BLaER1 (cell line): ENCODE results near the gene CRADD.

Experiments
- H3K27ac ChIP-seq: shearing (Covaris generic); formaldehyde crosslinking; 2 replicates; pipeline ENCODE4 v1.8.1; 2022
- H3K27me3 ChIP-seq: shearing (Covaris generic); formaldehyde crosslinking; 2 replicates; pipeline ENCODE4 v1.8.1; 2022
- H3K36me3 ChIP-seq: shearing (Covaris generic); formaldehyde crosslinking; 2 replicates; pipeline ENCODE4 v1.8.1; 2022
- H3K4me1 ChIP-seq: shearing (Covaris generic); formaldehyde crosslinking; 2 replicates; pipeline ENCODE4 v1.8.1; 2022
- H3K4me2 ChIP-seq: shearing (Covaris generic); formaldehyde crosslinking; 2 replicates; pipeline ENCODE4 v1.8.1; 2022
- H3K4me3 ChIP-seq: shearing (Covaris generic); formaldehyde crosslinking; 2 replicates; pipeline ENCODE4 v1.8.1; 2022
- H3K9ac ChIP-seq: shearing (Covaris generic); formaldehyde crosslinking; 2 replicates; pipeline ENCODE4 v1.8.1; 2022
- H3K9me3 ChIP-seq: shearing (Covaris generic); formaldehyde crosslinking; 2 replicates; pipeline ENCODE4 v1.8.1; 2022
- H4K20me1 ChIP-seq: shearing (Covaris generic); formaldehyde crosslinking; 2 replicates; pipeline ENCODE4 v1.8.1; 2022
- Cebpa-rat ChIP-seq: shearing (Covaris generic); IDR thresholded peaks from 2 replicates; pipeline ENCODE4 v1.8.1; 2022

CRADD gene

DNA sequence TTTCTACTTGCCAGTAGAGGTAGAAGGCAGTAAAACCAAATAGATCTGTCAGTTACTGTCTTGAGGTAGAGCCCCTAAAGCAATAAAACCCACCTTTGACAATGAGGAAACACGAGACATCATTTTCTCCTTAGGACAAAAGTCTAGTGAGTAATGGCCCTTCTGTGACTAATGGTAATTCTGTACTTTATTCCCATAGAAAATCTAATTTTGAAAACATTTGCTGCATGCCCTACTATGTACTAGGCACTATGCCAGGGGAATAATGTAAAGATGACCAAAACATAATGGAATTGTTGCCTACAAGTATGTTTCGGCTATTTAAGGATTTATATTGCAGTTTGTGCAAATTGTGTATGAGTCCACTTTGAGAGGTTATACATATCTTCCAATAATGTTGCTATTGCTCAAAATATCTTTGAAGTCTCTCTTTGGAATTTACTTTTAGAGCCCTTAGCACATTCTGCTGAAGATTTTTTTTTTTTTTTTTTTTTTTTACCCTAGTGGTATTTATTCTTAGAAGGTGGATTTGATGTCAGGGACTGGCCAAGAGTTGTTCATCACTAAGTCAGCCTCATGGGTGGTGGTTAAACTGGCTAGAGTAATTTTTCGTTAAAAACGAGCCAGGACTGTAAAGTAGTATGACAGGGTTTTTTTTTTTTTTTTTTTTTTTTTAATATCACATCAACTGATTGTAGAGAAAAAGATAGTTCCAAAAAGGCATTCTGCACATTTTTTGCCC, 109.7 kb downstream of the CRADD start:
- H3K4me3 ChIP-seq, result no peak overlapping the region
- peaks cover 37% of the 10 kb centered on the region for H3K4me1 ChIP-seq
- H4K20me1 ChIP-seq, result no peaks in the 10 kb centered on the region
- H3K9ac ChIP-seq, result no peak overlapping the region
- no peak for TF ChIP-seq Cebpa-rat
- H3K27ac ChIP-seq, result no peak overlapping the region
- H3K27me3 ChIP-seq, result no peaks in the 10 kb centered on the region
- H3K9me3 ChIP-seq, result peaks cover 8% of the 10 kb centered on the region; the same call in 1 of the 2 replicates
- H3K36me3 ChIP-seq, result no peaks in the 10 kb centered on the region
- no peak overlapping the region for H3K4me2 ChIP-seq

DNA sequence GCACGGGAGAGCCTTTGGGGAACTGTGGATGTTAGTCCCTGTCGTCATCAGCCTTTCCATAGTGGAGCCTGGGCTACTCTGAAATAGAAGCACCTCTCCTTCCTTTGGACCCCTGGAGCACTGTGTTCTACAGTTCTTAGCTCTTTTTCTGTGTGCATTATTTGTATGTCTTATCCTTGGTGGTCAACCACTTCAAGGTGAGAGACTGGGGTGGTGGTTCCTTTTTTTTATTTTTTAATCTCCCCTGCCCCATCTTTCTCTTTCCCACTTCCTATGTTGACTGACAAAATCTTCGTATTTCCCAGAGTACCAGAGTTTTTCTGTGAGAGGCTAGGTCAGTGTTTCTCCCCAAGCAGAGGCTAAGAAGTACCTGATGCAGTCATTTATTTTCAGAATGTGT, 111.7 kb downstream of the CRADD start:
- H3K4me1 ChIP-seq, result peaks cover 33% of the 10 kb centered on the region
- no peak overlapping the region for H3K27ac ChIP-seq
- no peaks in the 10 kb centered on the region for H4K20me1 ChIP-seq
- no peak overlapping the region for H3K4me3 ChIP-seq
- peaks cover 8% of the 10 kb centered on the region; the same call in 1 of the 2 replicates for H3K9me3 ChIP-seq
- TF ChIP-seq Cebpa-rat, result no peak
- H3K9ac ChIP-seq, result no peak overlapping the region
- H3K27me3 ChIP-seq, result no peaks in the 10 kb centered on the region
- no peaks in the 10 kb centered on the region for H3K36me3 ChIP-seq
- H3K4me2 ChIP-seq, result peak overlapping the region; percentile 27; the same call in 1 of the 2 replicates

DNA sequence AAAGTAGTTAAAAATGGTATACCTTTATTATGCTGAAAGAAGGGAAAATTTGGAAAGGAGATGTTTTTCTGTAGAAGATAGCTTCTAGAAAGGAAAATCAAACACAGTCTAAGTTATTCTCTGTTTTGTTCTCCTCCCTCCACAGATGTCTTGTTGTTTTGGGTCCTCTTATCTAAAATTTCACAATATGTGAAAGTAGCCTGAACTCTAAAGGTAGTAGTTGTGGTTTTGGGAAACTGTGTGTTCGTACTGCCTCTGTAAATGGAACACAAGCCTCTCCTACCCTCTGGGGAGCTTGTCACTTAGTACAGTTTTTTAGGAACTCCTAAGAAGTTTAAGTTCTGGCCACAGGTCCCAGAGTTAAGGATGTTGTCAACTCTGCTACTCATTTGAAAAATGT, 112.6 kb downstream of the CRADD start:
- TF ChIP-seq Cebpa-rat, result no peak
- Histone ChIP-seq H3K9me3 (peaks cover 8% of the 10 kb centered on the region; the same call in 1 of the 2 replicates), H4K20me1 (no peaks in the 10 kb centered on the region), H3K4me3 (no peak overlapping the region), H3K36me3 (no peaks in the 10 kb centered on the region), H3K4me2 (no peak overlapping the region), H3K9ac (no peak overlapping the region), H3K27me3 (no peaks in the 10 kb centered on the region), H3K4me1 (peaks cover 23% of the 10 kb centered on the region), H3K27ac (no peak overlapping the region)

DNA sequence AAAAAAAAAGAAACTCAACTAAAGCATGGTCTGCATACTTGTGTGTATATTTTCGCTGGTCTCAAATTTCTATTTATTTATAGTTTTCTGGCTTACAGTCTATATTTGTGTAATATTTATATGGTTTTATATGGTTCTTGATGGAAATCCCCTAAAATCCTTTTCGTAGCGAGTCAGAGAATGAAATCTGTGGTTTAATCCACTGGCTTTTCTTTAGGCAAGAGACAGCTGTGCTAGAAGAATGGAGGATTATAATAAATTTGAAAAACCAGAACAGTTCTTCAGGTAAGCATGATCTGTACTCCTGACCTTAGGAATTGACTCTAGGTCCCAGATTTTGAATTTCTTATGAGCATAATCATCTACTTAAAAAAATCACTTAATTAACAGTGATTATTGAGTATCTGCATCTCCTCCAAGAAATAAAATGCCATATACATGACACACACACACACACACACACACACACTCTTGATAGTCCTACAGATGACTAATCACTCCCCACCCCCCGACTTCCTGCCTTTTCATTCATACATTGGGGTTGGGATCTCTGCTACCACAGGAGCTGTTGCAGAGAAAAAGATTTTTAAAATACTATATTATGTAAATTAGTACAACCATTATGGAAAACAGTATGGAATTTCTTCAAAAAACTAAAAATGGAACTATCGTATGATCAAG, 113.4 kb downstream of the CRADD start:
- H3K27me3 ChIP-seq, result no peaks in the 10 kb centered on the region
- H3K4me2 ChIP-seq, result no peak overlapping the region
- H3K4me1 ChIP-seq, result peaks cover 17% of the 10 kb centered on the region
- no peak overlapping the region for H3K4me3 ChIP-seq
- H3K36me3 ChIP-seq, result no peaks in the 10 kb centered on the region
- H3K27ac ChIP-seq, result no peak overlapping the region
- TF ChIP-seq Cebpa-rat, result no peak
- H3K9me3 ChIP-seq, result peaks cover 8% of the 10 kb centered on the region; the same call in 1 of the 2 replicates
- H3K9ac ChIP-seq, result no peak overlapping the region
- H4K20me1 ChIP-seq, result no peaks in the 10 kb centered on the region

DNA sequence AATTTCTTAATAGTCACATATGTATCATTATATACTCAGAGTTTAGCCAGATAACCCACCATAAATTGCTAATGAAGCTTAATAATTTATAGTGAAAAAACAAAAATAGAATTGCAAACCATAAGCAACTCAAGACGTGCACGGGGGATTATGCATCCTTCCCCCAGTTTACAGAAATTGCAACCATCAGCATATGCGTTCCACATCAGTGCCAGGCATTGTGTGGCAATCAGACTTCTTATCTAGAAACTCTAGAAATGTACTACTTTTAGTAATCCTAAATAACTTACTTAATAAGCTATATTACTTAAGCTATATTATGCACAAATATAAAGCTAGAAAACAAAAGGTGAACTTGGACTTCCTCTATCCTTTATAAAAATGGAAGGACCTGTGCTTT, 115.8 kb downstream of the CRADD start:
- Histone ChIP-seq H3K4me1 (peaks cover 35% of the 10 kb centered on the region), H3K36me3 (no peaks in the 10 kb centered on the region), H3K4me3 (no peak overlapping the region), H4K20me1 (no peaks in the 10 kb centered on the region), H3K27ac (no peak overlapping the region), H3K27me3 (no peaks in the 10 kb centered on the region), H3K9ac (no peak overlapping the region), H3K9me3 (peaks cover 3% of the 10 kb centered on the region; the same call in 1 of the 2 replicates), H3K4me2 (no peak overlapping the region)
- no peak for TF ChIP-seq Cebpa-rat

DNA sequence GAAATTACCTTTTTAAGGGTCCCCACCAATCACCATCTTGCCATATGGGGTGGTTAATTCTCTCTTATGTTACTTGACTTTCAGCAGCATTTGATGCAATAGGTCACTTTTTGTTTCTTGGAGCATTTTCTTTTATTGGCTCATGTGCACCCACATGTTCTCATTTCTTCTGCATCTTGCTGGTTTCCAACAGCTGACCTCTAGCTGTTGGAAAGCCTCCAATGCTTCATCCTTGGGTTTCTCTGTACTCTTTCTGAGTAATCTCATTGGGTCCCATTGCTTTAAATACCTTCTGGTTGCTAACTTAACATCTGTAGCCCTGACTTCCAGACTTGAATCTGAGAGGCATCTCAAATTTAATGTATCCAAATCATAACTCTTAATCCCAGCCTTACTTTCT, 116.8 kb downstream of the CRADD start:
- H4K20me1 ChIP-seq, result no peaks in the 10 kb centered on the region
- H3K4me2 ChIP-seq, result no peak overlapping the region
- no peaks in the 10 kb centered on the region for H3K36me3 ChIP-seq
- H3K4me1 ChIP-seq, result peaks cover 40% of the 10 kb centered on the region
- no peak overlapping the region for H3K27ac ChIP-seq
- TF ChIP-seq Cebpa-rat, result no peak
- H3K4me3 ChIP-seq, result no peak overlapping the region
- no peaks in the 10 kb centered on the region for H3K9me3 ChIP-seq
- no peak overlapping the region for H3K9ac ChIP-seq
- no peaks in the 10 kb centered on the region for H3K27me3 ChIP-seq

DNA sequence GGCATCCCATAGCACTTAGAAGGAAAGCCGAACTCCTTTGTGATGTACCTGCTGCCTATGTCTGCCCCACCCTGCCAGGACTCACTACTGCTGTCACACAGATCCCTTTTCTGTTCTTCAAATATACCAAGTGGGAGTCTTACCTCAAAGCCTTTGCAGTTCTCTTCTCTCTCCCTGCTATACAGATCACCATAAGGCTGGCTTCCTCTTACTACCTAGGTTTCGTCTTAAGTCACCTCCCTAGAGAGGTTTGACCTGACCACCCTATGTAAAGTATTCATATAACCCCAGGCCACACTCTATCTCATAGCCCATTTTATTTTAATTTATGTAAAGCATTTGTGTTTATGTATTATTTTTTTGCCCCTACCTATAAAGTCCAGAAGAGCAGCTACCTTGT, 117.6 kb downstream of the CRADD start:
- H3K27ac ChIP-seq, result no peak overlapping the region
- no peak for TF ChIP-seq Cebpa-rat
- H3K4me1 ChIP-seq, result peaks cover 34% of the 10 kb centered on the region
- no peak overlapping the region for H3K4me2 ChIP-seq
- H3K36me3 ChIP-seq, result no peaks in the 10 kb centered on the region
- H3K4me3 ChIP-seq, result no peak overlapping the region
- H3K9ac ChIP-seq, result no peak overlapping the region
- H3K9me3 ChIP-seq, result no peaks in the 10 kb centered on the region
- no peaks in the 10 kb centered on the region for H4K20me1 ChIP-seq
- H3K27me3 ChIP-seq, result no peaks in the 10 kb centered on the region

DNA sequence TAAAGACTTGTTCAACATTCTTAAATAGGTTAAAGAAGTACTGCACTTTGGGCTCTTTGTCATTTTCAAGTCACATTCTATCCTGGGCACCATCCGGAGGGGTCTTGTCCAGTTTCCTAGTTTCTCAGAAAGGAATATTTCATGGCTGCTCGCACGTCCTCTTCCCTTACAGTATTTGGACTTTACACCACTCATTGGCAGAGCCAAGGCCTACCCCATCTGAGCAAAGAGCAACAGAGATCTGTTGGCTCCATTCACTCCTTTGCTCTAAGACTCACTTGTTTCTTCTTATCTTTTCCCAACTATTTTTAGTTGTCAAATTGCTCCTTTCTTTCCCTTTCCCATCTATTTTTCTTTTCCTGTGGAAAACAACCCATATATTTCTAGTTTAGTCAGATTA, 118.2 kb downstream of the CRADD start:
- H3K27me3 ChIP-seq, result no peaks in the 10 kb centered on the region
- H4K20me1 ChIP-seq, result no peaks in the 10 kb centered on the region
- H3K4me1 ChIP-seq, result peaks cover 30% of the 10 kb centered on the region
- TF ChIP-seq Cebpa-rat, result no peak
- no peak overlapping the region for H3K9ac ChIP-seq
- peaks cover 2% of the 10 kb centered on the region; the same call in 1 of the 2 replicates for H3K9me3 ChIP-seq
- H3K36me3 ChIP-seq, result no peaks in the 10 kb centered on the region
- no peak overlapping the region for H3K27ac ChIP-seq
- H3K4me2 ChIP-seq, result no peak overlapping the region
- no peak overlapping the region for H3K4me3 ChIP-seq

DNA sequence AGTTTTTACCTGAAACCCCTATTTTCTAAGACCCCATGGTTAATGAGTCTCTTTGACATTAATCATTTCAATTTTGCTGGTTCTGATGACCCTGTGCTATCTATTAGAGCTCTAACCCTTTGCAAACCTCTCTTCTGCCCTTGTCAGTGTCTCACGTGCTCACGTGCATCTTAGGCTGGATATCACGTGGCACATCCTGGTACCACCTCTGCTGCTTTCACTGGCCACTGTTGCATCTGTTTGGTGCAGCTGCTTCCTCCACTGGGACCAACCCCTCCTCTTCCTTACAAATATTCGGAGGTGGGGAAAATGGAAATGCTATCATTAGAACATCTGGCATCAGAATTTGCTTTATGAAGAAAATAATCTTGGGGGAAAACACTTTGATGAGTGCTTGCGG, 119.6 kb downstream of the CRADD start:
- peak overlapping the region; percentile 84 for H3K4me2 ChIP-seq
- no peaks in the 10 kb centered on the region for H3K36me3 ChIP-seq
- no peak overlapping the region; the same call in 1 of the 2 replicates for H3K9ac ChIP-seq
- peak overlapping the region; percentile 76 for H3K27ac ChIP-seq
- peaks cover 30% of the 10 kb centered on the region for H3K4me1 ChIP-seq
- no peak overlapping the region for H3K4me3 ChIP-seq
- H3K9me3 ChIP-seq, result peaks cover 4% of the 10 kb centered on the region; the same call in 1 of the 2 replicates
- no peak for TF ChIP-seq Cebpa-rat
- H3K27me3 ChIP-seq, result no peaks in the 10 kb centered on the region
- no peaks in the 10 kb centered on the region for H4K20me1 ChIP-seq
